Spleen (tissue), 7 donors: ENCODE measurements around the gene EIF2D.

Experiments
- CTCF ChIP-seq, 11 experiments: fragments of 200-600 bp in 7 of 11; fragments of 450-650 bp in 4 of 11; sonication (generic) in 4 of 11; IDR thresholded peaks in 8 of 11; conservative IDR thresholded peaks in 3 of 11; 1 replicate in 7 of 11; 2 replicates in 4 of 11; pipeline versions ENCODE4 v1.4.0 to v1.8.0; 2016 to 2021; ENCODE audit warnings: antibody characterized with exemption in 11 of 11, inconsistent platforms in 4 of 11, mild to moderate bottlenecking in 1 of 11
- POLR2A ChIP-seq, 3 donors: fragments of 450-650 bp; IDR thresholded peaks; one replicate each; pipeline ENCODE4 v1.5.1; 2017; ENCODE audit warnings: antibody characterized with exemption in 3 of 3, mild to moderate bottlenecking in 1 of 3
- donor health status: DM: no; HTN: no; CAD: no; lungs with moderate emphysema.
- donor health status: DM: no; HTN: no; CAD: no.
- donor health status: DM: no; HTN: no; CAD: no.

- TF ChIP-seq CTCF (IDR thresholded peaks at IDR 0.05 in 8 of 11, conservative IDR thresholded peaks at IDR 0.05 in 3 of 11): no peak
- no peak for TF ChIP-seq POLR2A (IDR thresholded peaks at IDR 0.05)
Measured at GRCh38 chr1:206658981-206659273, 46.7 kb upstream of the EIF2D start.
